Measurements from ENCODE around the gene TNFSF9.
"Not testable (repeated sequence)": the region's sequence is repeated elsewhere in the genome, so short reads cannot be mapped to it uniquely, and the experiment has no call there.

The TNFSF9 gene

DNA sequence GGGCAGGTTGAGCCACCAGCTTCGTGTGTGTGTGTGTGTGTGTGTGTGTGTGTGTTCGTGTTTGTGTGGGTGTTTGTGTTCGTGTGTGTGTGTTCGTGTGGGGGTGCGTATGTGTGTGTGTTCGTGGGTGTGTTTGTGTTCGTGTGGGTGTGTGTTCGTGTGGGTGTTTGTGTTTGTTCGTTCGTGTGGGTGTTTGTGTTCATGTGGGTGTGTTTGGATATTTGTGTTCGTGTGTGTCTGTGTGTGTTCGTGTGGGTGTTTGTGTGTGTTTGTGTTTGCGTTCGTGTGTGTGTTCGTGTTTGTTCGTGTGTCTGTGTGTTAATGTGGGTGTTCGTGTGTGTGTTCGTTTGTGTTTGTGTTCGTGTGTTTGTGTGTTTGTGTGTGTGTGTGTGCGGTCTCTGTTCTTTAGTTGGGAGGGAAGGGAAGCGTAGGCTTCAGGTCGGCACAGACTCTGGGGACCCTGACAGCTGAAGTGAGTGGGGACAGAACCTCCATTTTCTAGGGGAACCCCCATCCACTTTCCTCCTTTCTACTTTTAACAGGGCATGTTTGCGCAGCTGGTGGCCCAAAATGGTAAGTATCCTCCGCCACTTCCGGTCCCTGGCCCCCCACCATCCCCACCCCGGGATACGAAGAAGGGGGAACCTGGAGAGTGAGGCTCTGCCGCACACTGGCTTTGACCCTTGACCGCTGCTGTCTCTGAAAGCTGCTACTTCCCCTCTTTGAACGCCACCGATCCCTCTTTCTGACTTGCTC, 1.6 kb downstream of the TNFSF9 start:
- peak; percentile 20 for DNase-seq

DNA sequence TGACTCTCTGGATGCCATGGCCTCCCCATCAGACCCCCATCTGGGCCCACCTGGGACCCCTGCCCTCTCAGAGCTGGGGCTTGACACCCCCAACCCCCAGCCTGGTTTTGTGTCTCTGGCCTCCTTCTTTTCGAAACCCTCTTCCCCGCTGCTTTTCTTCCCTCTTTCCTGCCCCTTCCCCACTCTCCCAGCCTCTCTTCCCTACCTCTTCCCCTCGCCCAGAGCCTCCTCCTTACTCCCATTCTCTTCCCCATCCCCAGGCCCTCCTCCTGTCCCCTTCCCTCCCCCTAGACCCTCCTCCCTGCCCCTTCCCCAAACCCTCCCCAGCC, 2.1 kb downstream of the TNFSF9 start:
- no peak for DNase-seq

DNA sequence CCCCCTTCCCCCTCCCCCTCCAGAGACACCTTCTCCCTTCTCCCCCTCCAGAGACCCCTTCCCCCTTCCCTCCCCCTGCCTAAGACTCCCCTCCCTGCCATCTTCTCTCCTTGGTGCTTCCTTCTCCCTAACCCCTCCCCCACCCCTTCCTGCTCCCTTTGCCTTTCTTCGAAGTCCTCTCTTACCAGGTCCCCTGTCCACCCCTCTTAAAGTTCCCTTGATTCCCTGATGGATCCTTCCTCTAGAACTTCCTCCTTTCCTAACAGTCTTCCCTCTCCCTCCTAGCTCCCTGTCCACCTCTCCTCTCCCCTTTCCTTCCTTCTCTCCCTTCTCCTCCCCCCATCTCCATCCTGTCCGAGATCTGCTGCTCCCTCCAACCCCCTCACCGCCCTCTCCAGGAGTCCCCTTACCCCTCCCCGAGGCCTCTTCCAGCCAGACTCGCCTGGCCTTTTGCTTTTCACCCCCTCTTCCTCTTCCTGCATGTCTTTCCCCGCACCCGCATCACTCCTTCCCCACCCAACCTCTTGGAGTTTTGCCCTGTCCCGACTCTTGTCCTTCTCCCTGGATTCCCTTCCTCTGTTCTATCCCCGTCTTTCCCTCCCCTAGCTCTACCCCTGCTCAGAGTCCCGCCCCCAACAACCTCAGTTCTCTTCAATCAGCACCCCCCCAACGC, 3.1 kb downstream of the TNFSF9 start:
- DNase-seq: no peak

DNA sequence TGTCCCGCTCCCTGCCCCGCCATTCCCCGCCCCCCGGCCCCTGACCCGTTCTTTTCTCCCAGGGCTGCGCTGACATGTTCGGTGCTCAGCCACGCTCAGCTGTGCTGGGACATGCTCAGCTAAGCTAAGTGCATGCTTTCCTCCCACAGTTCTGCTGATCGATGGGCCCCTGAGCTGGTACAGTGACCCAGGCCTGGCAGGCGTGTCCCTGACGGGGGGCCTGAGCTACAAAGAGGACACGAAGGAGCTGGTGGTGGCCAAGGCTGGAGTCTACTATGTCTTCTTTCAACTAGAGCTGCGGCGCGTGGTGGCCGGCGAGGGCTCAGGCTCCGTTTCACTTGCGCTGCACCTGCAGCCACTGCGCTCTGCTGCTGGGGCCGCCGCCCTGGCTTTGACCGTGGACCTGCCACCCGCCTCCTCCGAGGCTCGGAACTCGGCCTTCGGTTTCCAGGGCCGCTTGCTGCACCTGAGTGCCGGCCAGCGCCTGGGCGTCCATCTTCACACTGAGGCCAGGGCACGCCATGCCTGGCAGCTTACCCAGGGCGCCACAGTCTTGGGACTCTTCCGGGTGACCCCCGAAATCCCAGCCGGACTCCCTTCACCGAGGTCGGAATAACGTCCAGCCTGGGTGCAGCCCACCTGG, 3.7 kb downstream of the TNFSF9 start:
- DNase-seq: no peak

DNA sequence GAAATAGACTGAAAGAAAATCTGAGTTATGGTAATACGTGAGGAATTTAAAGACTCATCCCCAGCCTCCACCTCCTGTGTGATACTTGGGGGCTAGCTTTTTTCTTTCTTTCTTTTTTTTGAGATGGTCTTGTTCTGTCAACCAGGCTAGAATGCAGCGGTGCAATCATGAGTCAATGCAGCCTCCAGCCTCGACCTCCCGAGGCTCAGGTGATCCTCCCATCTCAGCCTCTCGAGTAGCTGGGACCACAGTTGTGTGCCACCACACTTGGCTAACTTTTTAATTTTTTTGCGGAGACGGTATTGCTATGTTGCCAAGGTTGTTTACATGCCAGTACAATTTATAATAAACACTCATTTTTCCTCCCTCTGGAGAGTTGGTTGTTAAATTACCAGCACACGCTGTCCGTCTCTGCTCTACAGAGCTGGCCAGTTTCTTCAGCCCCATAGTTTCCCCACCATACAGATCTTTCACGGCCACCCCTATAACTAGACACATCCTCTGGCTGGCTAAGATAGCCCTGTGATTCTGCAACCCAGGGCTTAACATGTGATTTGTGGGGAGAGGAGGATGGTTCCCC, 4.8 kb downstream of the TNFSF9 start:
- no peak for DNase-seq

DNA sequence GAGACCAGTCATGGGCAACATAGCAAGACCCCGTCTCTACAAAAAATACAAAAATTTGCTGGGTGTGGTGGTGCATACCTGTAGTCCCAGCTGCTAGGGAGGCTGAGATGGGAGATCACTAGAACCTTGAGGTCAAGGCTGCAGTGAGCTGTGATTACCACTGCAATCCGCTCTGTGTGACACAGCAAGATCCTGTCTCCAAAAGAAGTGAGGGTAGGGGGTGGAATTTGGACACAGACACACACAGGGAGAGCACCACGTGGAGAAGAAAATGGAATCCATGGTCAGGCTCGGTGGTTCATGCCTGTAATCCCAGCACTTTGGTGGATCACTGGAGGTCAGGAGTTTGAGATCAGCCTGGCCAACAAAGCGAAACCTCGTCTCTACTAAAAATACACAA, 8.7 kb downstream of the TNFSF9 start:
- DNase-seq: no peak

DNA sequence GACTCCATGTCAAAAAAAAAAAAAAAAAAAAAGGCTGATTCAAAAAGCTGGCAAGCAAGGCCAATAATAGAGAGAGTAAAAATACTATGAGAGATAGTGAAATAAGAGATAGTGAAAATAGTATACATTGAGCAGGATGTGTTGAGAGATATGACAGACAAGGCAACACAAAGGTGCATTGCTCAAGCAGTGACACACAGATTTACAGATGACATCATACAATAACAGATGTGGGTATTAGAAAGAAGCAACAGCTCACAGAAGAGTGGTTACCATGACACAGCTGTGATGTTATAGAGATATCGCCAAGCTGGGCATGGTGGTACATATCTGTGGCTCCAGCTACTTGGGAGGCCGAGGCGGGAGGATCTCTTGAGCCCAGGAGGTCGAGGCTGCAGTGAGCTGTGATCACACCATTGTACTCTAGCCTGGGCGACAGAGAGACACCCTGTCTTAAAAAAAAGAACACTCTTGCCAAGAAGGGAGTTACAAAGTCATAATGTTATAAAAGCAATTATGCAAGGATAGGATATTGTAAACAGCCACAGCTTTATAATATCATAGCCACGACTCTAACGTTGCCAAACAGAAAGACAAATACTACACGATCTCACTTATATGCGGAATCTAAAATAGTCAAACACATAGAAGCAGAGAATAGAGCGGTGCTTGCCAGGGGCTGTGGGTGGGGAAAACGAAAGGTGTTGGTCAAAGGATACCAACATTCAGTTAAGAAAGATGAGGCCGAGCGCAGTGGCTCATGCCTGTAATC, 10.3 kb downstream of the TNFSF9 start:
- DNase-seq: no peak

DNA sequence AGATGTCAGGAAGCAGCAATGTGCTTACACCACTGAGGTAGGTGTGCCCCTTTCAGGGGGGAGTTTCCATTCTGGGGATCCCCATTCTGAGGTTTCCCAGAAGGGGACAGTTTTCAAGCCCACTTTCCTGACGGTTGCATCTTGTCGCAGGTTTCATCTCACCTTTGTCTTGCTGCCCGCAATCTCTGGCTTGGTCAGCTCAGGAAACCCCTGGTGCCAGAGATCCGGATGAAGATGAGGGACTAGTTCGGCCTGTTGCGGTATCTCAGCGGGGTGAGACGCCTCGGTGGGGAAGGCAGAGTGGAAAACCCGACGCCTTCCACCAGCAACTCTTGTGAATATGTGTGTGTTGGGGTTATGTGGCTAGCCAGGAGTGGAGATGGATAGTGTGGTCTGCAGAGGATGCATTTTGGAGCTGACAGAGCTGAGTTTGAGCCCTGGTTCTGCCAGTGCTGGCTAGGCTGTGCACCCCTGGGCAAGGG, 13.1 kb downstream of the TNFSF9 start:
- no peak for DNase-seq

DNA sequence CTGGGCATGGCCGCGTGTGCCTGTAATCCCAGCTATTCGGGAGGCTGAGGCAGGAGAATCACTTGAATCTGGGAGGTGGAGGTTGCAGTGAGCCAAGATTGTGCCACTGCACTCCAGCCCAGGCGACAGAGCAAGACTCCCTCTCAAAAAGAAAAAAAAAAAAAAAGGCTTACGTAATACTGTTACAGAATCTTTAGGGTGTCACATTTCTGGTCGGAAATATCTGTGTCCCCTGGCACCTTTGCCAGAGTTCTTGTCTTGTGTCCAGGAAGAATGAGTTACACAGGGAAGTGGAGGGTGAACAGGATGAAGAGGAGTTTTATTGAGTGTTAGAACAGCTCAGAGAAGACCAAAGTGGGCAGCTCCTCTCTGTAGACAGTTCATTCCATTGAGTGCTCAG, 19.9 kb downstream of the TNFSF9 start:
- not testable (repeated sequence) for DNase-seq

DNA sequence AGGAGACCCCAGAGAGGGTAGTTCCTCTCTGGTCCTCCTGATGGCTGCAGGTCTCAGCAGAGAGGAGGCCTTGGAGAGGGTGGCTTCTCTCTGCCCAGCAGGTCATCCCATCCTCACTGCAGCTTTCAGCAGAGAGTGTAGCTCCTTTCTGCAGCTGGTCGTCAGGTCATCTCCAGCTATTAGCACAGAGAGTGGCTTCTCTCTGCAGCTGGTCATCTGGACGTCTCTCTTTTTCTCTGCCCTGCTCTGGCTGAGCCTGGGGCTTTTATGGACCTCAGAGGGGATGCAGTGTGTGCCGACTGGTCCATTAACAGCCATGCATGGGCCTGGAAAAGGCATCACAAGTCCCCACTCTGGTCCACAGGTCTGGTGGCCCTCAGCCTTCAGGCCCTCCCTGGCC, 20.3 kb downstream of the TNFSF9 start:
- DNase-seq: no peak

DNA sequence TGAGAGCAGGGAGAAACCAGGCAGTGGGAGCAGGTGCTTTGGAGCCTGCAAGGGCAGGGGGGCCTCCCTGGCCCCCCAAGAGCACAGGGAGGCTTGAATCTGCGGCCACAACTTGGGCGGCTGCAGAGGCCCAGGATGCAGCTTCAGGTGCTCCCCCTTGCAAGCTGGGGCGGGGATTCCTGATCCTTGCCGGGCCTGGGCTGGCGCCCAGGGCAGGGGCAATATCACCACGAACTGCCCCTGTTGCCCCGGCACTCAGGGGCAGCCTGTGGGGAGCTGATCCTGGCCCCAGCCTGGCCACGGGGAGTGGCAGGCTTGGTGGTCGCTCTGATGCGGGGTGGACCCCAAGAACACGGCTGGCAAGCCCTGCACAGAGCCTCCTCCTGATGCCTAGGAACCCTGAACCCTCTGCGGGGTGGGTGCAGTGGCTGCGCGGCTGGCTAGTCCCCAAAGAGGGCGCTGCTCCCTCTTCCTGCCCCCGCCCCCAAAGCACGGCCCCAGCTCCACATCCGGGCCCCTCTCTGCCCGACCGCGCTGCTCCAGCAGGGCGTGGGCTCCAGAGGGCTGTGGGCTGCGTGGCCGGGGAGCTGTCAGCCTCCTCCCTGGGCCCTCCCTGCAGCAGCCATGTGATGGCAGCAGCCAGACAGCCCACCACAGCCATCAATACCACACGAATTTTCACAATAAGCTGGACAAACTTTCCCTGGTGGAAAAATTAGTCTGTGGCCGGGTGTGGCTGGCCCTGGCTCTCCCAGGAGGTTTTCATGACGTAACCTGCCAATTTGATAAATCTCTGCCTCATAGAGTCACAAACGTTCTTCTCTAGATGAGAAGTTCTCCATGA, 21.0 kb downstream of the TNFSF9 start:
- peak; percentile 73 for DNase-seq

DNA sequence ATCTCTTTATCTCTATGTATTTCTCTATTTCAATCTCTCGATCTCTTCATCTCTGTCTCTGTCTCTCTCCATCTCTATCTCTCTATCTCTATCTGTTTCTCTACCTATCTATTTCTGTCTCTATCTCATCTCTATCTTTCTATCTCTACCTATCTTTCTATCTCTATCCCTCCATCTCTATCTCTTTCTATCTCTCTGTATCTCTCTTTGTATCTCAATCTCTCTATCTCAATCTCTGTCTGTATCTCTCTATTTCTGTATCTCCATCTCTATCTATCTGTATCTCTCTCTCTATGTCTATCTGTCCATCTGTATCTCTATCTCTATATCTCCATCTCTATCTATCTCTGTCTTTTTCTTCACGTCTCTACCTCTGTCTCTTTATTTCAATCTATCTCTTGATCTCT, 25.2 kb downstream of the TNFSF9 start:
- no peak for DNase-seq

DNA sequence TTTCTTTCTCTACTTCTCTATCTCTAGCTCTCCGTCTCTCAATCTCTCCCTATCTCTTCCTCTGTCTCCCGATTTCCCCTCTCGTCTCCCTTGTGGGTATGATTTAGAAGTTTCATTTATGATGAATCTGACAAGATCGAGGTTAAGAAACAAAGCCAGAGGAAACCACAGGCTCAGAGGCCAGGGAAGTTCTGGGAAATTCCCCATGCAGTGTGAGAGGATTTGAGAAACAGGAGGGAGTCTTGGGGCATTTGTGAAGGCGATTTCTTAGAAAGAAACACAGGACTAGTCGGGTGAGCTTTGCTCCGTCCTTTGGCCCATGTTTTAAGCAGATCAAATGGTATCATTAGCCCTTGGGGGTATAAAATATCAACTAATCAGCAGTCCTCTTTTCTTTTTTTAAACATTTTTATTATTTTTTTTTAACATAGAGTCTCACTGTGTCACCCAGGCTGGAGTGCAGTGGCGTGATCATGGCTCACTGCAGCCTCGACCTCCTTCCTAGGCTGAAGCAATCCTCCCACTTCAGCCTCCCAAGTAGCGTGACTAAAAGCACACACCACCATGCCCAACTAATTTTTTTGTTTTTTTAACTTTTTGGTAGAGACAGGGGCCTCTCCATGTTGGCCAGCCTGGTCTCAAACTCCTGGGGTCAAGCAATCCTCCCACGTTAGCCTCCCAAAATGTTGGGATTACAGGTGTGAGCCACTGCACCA, 25.8 kb downstream of the TNFSF9 start:
- no peak for DNase-seq

DNA sequence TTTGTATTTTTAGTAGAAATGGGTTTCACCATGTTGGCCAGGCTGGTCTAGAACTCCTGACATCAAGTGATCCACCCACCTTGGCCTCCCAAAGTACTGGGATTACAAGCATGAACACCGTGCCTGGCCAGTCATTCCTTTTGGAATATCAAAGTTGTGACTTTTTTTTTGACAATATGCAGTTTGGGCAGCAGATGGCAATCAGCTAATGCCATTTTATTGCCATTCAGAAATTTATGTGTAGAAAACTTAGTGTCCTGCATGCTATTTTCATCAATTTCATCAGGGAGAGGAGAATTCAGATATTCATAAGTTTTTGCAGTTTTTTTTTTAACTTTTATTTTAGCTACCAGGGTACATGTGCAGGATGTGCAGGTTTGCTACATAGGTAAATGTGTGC, 31.6 kb downstream of the TNFSF9 start:
- DNase-seq: not testable (repeated sequence)

DNA sequence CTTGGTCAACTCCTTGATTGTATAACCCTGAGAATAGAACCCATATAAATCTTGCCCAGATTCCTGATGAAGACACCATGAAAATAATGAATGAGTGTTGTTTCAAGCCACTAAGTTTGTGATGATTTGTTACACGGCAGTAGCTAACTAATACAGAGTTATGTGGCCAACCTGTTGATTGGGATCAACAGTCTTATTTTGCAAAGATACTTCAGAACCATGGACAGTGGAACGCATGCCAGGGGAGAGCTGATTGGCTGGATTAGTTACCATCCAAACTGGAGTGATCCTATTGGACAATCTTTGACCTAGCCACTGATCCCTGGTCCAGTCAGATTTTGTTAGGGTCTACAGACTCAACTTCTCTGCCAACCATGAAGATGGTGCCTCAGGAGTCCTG, 33.6 kb downstream of the TNFSF9 start:
- no peak for DNase-seq

DNA sequence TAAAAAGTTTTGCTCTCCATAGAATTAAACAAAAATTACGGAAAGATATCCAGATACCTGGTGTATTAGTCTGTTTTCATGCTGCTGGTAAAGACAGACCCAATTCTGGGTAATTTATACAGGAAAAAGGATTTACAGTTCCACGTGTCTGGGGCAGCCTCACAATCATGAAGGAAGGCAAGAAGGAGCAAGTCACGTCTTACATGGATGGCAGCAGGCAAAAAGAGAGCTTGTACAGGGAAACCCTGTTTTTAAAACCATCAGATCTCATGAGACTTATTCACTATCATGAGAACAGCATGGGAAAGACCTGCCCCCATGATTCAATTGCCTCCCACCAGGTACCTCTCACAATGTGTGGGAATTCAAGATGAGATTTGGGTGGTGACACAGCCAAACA, 35.9 kb downstream of the TNFSF9 start:
- DNase-seq: not testable (repeated sequence)

DNA sequence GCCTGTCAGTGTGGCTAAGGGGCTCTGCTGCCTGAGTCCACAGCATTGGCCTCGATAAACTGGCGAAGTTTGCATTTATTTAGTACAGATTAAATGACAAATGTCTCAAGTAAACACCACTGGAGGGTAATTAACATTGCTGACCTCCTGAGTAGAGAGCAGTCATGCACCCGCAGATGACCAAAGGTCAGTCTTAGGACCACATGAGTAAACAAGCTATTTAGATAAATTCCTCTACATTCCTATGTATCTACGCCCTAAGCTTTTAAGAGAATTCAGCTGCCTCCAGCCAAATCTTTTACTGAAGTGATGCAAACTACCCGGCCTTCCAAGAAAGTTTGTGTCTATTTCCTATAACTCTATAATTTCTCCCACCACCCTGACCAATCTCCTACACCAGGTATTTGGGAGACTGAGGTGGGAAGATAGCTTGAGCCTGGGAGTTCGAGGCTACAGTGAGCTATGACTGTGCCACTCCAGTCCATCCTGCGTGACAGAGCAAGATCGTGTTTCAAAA, 37.2 kb downstream of the TNFSF9 start:
- DNase-seq: no peak

DNA sequence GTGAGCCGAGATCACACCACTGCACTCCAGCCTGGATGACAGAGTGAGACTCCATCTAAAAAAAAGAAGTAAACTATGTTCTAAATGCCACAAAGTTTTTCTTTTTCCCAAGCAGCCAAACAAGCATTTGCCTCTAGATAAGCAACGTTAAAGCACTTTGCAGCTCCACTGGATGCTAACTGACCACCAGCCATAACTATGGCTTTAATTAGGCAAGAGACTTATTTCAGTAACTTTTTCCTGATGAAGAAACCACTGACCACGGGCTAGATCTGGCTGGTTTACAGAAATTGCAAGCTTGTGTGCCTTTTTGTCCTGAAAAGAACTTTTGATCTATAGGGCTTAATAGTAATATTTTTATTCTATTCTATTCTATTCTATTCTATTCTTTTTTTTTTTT, 38.0 kb downstream of the TNFSF9 start:
- no peak for DNase-seq

DNA sequence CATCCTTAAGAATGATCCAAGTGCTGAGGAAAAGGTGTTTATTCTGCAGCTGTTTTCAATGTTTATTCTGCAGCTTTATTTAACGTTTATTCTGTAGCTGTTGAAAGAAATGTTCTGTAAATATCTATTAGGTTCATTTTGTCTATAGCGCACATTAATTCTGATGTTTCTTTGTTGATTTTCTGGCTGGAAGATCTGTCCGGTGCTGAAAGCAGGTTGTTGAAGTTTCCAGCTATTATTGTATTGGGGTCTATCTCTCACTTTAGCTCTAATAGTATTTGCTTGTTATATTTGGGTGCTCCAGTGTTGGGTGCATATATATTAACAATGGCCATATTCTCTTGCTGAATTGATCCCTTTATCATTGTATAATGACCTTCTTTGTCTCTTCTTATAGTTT, 39.9 kb downstream of the TNFSF9 start:
- DNase-seq: no peak

DNA sequence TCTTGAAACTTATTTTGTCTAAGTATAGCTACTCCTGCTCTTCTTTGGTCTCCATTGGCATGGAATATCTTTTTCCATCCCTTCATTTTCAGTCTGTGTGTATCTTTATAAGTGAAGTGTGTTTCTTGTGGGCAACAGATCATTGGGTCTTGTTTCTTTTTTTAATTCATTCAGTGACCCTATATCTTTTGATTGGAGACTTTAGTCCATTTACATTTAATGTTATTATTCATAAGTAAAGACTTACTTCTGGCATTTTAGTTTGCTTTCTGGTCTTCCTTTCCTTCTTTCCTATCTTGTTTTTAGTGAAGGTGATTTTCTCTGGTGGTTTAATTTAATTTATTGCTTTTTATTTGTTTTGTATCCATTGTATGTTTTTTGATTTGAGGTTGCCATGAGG, 40.3 kb downstream of the TNFSF9 start:
- DNase-seq: no peak

DNA sequence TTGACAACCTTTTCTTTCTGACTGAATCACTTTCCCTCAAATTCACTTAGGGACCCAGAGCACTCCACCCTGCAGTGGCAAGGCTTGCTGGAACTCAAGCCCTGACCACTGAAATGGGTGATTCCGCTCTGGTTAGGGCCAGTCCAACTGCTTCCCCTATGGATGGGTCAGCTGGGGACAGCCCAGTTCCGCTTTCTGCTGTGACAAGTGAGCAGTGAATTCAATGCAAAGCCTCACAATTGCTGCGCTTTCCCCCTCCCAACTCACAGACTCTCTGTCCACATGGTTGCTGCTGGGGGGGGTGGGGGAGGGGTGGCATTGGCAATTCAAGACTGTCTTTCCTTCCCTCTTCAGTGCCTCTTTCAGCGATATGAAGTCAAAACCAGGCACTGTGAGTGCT, 41.4 kb downstream of the TNFSF9 start:
- DNase-seq: no peak

Data from CD4-positive, alpha-beta T cell treated with Interleukin-6 for 4 hours (primary cell).